ENCODE measurements around the gene NIP7. TPM values are rescaled to one million over a fixed set of nuclear protein-coding genes. Genes with fewer than 3 reads are reported as not detected.

Gene NIP7
- total RNA-seq, 2 donors from 2014 or later: 3.3 to 8.8 TPM

DNA sequence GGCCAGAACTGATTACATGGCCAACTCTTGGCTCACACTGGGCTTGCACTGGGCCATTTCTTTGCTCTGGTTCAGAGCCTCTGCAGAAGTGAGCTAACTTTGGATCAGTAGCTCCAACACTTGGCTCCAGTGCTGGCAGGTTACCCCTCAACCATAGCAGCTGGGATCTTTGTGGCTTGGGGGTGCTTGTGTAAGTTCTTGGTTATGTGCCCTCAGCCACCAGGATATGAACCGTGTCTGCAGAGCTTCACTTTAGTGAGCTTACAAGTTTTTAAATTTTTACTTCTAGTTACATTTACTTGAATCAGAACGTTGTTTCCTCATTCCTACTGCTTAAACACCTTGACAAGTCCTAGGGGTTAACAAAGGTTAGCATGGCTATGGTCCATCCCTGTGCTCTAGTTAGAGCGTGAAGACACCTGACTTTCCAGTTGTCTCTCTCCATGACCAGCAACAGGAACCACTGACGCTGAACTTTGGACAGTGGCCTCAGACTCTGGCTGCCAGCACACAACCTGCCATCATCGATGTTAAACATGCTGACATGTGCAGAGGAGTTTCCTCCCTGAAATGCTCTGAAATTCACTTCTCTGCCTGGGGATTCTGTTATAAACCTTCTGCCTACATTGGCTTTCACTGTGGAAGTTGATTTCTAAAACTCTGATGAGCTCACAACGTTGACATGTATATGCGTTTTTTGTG, 13.2 kb upstream of the NIP7 start:
- TF ChIP-seq POLR2A (IDR thresholded peaks at IDR 0.05): no peak
- TF ChIP-seq, protein P1, sequence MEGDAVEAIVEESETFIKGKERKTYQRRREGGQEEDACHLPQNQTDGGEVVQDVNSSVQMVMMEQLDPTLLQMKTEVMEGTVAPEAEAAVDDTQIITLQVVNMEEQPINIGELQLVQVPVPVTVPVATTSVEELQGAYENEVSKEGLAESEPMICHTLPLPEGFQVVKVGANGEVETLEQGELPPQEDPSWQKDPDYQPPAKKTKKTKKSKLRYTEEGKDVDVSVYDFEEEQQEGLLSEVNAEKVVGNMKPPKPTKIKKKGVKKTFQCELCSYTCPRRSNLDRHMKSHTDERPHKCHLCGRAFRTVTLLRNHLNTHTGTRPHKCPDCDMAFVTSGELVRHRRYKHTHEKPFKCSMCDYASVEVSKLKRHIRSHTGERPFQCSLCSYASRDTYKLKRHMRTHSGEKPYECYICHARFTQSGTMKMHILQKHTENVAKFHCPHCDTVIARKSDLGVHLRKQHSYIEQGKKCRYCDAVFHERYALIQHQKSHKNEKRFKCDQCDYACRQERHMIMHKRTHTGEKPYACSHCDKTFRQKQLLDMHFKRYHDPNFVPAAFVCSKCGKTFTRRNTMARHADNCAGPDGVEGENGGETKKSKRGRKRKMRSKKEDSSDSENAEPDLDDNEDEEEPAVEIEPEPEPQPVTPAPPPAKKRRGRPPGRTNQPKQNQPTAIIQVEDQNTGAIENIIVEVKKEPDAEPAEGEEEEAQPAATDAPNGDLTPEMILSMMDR (IDR thresholded peaks at IDR 0.05): no peak
- H3K27me3 ChIP-seq: no peaks in the 10 kb centered on the region
- ATAC-seq (no peak), DNase-seq (peak in 3 of 4 donors; percentile 38 to 52 (median 48))
- H3K4me3 ChIP-seq: no peak overlapping the region
- intact Hi-C loops (cut with DNase I): no loop called here
- peaks cover 64% of the 10 kb centered on the region for H3K4me1 ChIP-seq
- peaks cover under 1 to 13% of the 10 kb centered on the region in 2 donors for H3K36me3 ChIP-seq (replicated peaks in 1 of 2; ENCODE audit: insufficient read depth in 1 of 2, low read depth in 2 of 2)
- 21 to 28% methylated on average over 7 of the region's 7 CpGs for WGBS, 2 donors
- no peaks in the 10 kb centered on the region for H3K9me3 ChIP-seq
- H3K27ac ChIP-seq: peak overlapping the region in 3 of 4 donors; percentile 6 to 54 (median 51)

DNA sequence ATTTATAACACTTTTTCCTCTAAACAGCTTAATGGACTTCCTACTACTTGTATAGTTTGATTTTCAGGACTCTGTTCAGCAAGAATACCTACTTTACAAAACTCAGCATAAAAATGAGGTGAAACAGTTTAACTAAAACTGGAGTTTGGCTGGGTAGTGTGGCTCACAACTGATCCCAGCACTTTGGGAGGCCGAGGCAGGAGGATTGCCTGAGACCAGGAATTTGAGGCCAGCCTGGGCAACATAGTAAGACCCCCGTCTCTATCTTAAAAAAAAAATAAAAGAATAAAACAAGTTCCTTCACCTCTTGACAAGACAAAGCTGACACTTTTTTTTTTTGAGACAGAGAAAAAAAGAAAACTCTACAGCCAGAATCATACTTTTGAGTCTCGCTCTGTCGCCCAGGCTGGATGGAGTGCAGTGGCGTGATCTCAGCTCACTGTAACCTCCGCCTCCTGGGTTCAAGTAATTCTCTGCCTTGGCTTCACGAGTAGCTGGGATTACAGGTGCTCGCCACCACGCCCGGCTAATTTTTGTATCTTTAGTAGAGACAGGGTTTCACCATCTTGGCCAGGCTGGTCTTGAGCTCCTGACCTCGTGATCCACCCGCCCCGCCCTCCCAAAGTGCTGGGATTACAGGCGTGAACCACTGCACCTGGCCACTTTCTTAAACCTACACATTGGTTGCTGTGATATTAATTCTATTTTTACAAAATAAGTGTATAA, 11.8 kb upstream of the NIP7 start:
- Histone ChIP-seq H3K36me3 (replicated peaks in 1 of 2; ENCODE audit: insufficient read depth in 1 of 2, low read depth in 2 of 2) (peaks cover 0 to 6% of the 10 kb centered on the region in 2 donors), H3K4me1 (peaks cover 64% of the 10 kb centered on the region), H3K27ac (peak overlapping the region in 3 of 4 donors; percentile 15 to 93 (median 34)), H3K4me3 (no peak overlapping the region), H3K27me3 (no peaks in the 10 kb centered on the region), H3K9me3 (no peaks in the 10 kb centered on the region)
- no peak for TF ChIP-seq POLR2A (IDR thresholded peaks at IDR 0.05)
- TF ChIP-seq, protein P1 (IDR thresholded peaks at IDR 0.05): no peak
- WGBS, 2 donors: 70 to 81% methylated on average over 14 of the region's 14 CpGs
- ATAC-seq (no peak), DNase-seq (peak in 1 of 4 donors; percentile 10)
- intact Hi-C loops (cut with DNase I): no loop called here

DNA sequence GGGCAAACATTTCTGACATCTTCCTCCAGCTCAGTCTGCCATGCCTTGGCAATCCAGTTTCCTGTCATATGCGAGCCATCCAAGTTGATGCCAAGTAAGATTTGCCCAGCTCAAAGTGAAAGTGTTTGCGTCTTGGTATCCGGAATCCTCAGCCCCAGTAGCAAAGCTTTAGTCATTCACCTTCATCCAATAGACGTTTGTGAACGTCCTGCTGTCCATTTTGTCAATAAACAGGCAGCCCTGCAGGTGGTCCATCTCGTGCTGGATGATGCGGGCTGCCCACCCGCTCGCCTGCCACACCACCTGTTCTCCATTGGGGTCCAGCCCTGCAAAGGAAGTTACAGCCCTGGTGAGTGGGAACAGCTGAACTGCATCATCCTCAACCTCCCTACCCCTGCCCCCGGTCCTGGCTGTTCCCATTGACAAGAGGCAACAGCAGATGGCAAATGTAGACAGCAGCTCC, 10.7 kb upstream of the NIP7 start:
- WGBS, 2 donors: 34 to 45% methylated on average over 6 to 10 of the region's 10 CpGs
- ATAC-seq (no peak), DNase-seq (peak in 1 of 4 donors; percentile 17)
- Histone ChIP-seq H3K4me1 (peaks cover 64% of the 10 kb centered on the region), H3K36me3 (replicated peaks in 1 of 2; ENCODE audit: insufficient read depth in 1 of 2, low read depth in 2 of 2) (peaks cover 0 to 3% of the 10 kb centered on the region in 2 donors), H3K9me3 (no peaks in the 10 kb centered on the region), H3K27me3 (no peaks in the 10 kb centered on the region), H3K4me3 (no peak overlapping the region), H3K27ac (peak overlapping the region in 3 of 4 donors; percentile 0 to 93 (median 93))
- intact Hi-C loops (cut with DNase I): no loop called here
- no peak for TF ChIP-seq POLR2A (IDR thresholded peaks at IDR 0.05)
- TF ChIP-seq, protein P1 (IDR thresholded peaks at IDR 0.05): no peak

DNA sequence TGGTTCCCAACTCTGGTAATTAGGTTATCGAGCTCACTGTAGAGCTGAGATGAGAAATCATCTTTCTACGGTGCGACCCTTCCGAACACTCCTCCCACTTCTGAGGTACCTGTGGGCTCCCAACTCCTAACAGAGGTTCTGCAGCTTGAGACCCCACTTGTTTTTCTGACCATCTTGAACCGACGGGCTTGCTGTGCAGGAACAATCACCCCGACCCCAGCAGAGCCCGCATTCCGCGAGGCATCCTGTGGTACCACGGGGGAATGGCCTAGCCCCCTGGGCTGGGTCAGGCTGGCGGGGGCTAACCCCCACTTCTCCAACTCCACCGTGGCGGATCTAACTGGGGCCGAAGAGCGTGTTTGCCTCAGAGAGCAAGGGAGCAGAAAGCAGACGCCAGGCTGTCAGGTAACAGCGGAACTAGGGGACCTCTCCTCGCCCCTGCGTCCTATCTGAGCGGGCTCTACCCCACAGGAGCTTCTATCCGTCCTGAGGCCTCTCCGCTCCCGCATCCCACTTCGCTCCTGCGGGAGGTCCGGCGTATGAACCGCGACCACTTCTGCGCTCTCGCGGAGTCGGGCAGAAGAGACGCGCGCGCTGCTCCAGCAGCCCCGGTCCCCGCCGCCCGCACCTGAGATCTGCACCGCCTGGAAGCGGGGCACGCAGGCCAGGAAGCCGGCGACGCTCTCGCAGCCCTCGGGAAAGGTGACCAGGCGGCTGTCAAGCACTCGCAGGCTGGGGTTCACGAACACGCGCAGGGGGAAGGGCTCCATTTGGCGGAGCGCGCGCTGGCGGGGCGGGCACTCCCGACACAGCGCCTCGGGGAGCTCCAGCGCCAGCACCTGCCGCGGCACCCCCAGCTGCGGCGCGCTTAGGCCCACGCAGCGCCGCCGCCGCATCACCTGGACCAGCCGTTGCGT, 9.9 kb upstream of the NIP7 start:
- 5 to 26% methylated on average over 6 to 76 of the region's 77 CpGs for WGBS, 2 donors
- ATAC-seq: peak; percentile 49
- intact Hi-C loops (cut with DNase I): no loop called here

More for the DNA sequence above, 9.9 kb upstream of the NIP7 start:
- Histone ChIP-seq H3K9me3 (no peaks in the 10 kb centered on the region), H3K27ac (peak overlapping the region; percentile 75 to 93 (median 90)), H3K4me3 (peak overlapping the region; percentile 57 to 80), H3K36me3 (replicated peaks in 1 of 2; ENCODE audit: insufficient read depth in 1 of 2, low read depth in 2 of 2) (peaks cover 0 to 9% of the 10 kb centered on the region in 2 donors), H3K4me1 (peaks cover 56% of the 10 kb centered on the region), H3K27me3 (no peaks in the 10 kb centered on the region)
- TF ChIP-seq POLR2A (IDR thresholded peaks at IDR 0.05): no peak
- TF ChIP-seq, protein P1 (IDR thresholded peaks at IDR 0.05): no peak
- DNase-seq: peak; percentile 49 to 62 (median 50)

All from body of pancreas (tissue), 4 donors.